Dendritic cell treated with granulocyte-macrophage colony-stimulating factor and Interleukin-4, amounts not matched to agents 40 ng/mL and 50 ng/mL, for 4 days (primary cell): ENCODE results near the gene EFNA4.

ENCODE experiments used
- H3K27ac Mint-ChIP-seq: one replicate; pipeline ENCODE4 v1.8.0; 2022; ENCODE audit warnings: mild to moderate bottlenecking, mixed read lengths
- H3K27me3 Mint-ChIP-seq: one replicate; pipeline ENCODE4 v1.8.0; 2022; ENCODE audit warnings: mild to moderate bottlenecking, mixed read lengths
- H3K36me3 Mint-ChIP-seq: one replicate; pipeline ENCODE4 v1.8.0; 2022; ENCODE audit warnings: low read depth, mixed read lengths
- H3K4me1 Mint-ChIP-seq: one replicate; pipeline ENCODE4 v1.8.0; 2022; ENCODE audit warnings: low read depth, mixed read lengths
- H3K4me3 Mint-ChIP-seq: one replicate; pipeline ENCODE4 v1.8.0; 2022; ENCODE audit warnings: mild to moderate bottlenecking, moderate library complexity, mixed read lengths
- H3K9me3 Mint-ChIP-seq: one replicate; pipeline ENCODE4 v1.8.0; 2022; ENCODE audit warnings: mixed read lengths
- intact Hi-C: fragments of 100-400 bp; cut with micrococcal nuclease; formaldehyde crosslinking; loops from one replicate; pipeline ENCODE4 v1.15.0; 2022

EFNA4 gene

GRCh38 chr1:155079210-155079486 is 15.6 kb downstream of the EFNA4 start:
- peaks cover 79% of the 10 kb centered on the region for H3K27me3 Mint-ChIP-seq
- H3K4me3 Mint-ChIP-seq = peak overlapping the region; percentile 65
- intact Hi-C loops = no loop called here
- no peaks in the 10 kb centered on the region for H3K9me3 Mint-ChIP-seq
- H3K4me1 Mint-ChIP-seq = peaks cover 46% of the 10 kb centered on the region
- no peaks in the 10 kb centered on the region for H3K36me3 Mint-ChIP-seq
- no peak overlapping the region for H3K27ac Mint-ChIP-seq

GRCh38 chr1:155079487-155080311 is 16.2 kb downstream of the EFNA4 start:
- Mint-ChIP-seq H3K36me3 (peaks cover 1% of the 10 kb centered on the region), H3K27me3 (peaks cover 83% of the 10 kb centered on the region), H3K4me1 (peaks cover 52% of the 10 kb centered on the region), H3K27ac (no peak overlapping the region), H3K4me3 (peak overlapping the region; percentile 65), H3K9me3 (no peaks in the 10 kb centered on the region)
- intact Hi-C loops = loop anchor here (10.0 kb wide), 1 partner anchor 115 kb away; the partner anchor contains the start of gene PYGO2

DNA sequence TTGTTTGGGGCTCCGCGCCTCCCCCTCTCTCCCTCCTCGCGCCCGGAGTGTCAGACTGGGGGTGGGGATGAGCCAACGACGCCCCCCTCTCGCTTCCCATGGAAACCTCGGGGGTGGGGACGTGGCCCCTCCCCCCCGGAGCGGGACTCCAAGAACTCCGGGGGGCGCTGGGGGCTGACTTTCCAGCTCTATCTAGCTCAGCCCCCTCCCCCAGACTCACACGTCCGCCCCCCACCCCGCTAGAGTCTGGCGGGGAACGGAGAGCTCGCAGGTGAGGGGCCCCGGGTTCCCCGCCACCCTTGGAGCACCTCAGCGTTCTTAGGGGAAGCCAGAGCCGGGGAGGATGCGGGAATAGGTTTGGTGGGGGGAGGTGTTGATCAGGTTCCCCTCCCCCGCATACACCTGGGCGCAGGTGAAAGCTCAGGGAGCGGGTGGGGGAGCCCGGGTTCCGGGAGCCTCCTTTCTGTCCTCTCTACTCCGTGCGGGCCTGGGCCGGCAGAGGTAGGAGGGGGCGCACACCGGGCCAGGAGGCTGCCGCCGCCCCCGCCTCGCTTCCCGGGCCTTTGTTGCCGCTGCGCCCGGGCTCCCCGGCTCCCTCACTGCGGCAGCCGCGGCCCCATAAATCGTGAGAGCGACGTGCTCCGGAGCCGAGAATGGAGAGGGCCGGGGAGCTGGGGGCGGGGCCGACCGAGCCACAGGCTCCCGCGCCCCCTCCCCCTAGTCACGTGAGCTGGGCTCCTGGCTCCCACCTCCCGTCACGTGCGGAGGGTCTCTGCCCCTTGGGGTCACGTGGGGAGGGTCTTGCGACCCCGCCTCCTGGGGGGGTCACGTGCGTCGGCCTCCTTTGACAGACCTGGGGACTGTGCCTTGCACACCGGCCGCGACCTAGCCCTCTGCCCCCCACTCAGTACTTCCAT is 17.0 kb downstream of the EFNA4 start:
- intact Hi-C loops = loop anchor here (10.0 kb wide), 1 partner anchor 116 kb away; the partner anchor contains the start of gene PYGO2
- Mint-ChIP-seq H3K27ac (no peak overlapping the region), H3K36me3 (peaks cover 7% of the 10 kb centered on the region), H3K9me3 (no peaks in the 10 kb centered on the region), H3K4me1 (peaks cover 59% of the 10 kb centered on the region), H3K4me3 (no peak overlapping the region), H3K27me3 (peaks cover 77% of the 10 kb centered on the region)

DNA sequence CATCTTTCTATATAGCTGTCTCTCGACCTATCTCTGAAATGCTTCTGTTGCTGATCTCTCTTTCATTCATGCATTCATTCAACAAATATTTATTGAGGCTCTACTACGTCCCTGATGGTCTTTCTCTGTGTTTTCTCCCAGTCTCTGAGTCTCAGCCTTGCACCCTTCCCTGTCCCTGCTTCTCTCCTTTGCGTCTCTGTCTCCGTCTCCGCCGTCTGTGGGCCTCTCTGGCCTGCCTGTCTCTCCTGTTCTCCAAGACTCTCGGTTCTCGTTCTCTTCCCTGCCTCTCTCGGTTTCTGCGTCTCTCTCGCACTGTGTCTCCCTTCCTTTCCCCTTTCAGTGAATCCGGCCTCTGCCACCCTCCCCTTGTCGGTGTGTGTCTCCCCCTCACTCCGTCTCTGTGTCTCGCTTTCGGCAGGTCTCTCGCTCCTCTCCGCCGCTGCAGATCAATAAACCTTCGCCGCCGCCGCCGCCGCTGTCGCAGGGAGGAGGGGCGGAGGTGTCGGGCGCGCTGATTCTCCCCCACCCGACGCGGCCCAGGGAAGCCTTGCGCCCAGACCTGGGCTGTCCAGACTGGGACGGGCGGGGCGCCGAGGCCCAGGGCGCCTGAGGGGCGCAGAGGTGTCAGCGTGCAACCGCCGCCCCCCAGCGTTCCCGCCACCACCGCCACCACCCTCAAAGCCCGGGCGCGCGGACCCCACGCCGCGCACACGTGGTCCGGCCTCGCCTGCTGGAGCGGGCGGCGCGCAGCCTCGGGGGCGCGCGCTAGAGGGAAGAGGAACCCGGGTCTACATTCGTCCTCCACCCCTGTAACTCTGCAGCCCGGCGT is 18.1 kb downstream of the EFNA4 start:
- H3K9me3 Mint-ChIP-seq = no peaks in the 10 kb centered on the region
- peaks cover 70% of the 10 kb centered on the region for H3K4me1 Mint-ChIP-seq
- H3K36me3 Mint-ChIP-seq = peaks cover 7% of the 10 kb centered on the region
- intact Hi-C loops = loop anchor here (10.0 kb wide), 1 partner anchor 117 kb away; the partner anchor contains the start of gene PYGO2
- H3K27ac Mint-ChIP-seq = peak overlapping the region; percentile 57
- H3K27me3 Mint-ChIP-seq = peaks cover 73% of the 10 kb centered on the region
- H3K4me3 Mint-ChIP-seq = peak overlapping the region; percentile 67

DNA sequence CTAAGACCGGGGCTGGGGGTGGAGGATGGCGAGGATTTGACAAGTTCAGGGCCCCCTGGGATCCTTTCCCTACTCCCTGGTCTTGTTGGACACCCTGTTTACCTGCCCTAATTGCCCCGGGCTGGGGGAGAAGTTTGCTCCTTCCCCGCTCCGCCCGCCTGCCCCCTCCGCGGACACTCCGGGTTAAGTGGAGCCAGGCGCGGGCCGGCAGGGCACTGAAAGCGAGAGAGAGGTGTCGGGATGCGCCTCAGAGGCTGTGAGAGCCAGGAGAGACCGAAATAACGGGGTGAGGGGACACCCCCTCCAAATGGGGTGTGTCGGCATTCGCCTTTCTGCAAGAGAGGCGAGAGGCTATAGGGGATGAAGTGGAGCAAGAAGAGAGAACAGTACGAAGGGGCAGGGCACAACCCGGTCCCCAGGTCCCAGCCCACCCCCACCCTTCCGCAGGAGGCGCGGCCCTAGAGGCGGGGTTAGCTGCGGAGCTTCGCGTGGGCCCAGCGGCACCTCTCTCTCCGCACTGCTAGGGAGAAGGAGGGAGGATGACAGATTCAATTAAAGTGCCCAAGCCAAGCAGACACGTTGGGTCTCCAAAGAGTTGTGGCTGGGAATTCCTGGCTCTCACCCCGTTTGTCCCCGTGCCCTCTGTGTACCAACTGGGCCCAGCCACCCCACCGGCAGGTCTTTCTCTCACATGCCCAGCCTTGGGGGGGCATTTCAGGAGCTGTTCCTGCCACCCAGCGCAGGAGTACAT is 18.9 kb downstream of the EFNA4 start:
- Mint-ChIP-seq H3K4me1 (peaks cover 73% of the 10 kb centered on the region), H3K27ac (peak overlapping the region; percentile 57), H3K36me3 (peaks cover 7% of the 10 kb centered on the region)

DNA sequence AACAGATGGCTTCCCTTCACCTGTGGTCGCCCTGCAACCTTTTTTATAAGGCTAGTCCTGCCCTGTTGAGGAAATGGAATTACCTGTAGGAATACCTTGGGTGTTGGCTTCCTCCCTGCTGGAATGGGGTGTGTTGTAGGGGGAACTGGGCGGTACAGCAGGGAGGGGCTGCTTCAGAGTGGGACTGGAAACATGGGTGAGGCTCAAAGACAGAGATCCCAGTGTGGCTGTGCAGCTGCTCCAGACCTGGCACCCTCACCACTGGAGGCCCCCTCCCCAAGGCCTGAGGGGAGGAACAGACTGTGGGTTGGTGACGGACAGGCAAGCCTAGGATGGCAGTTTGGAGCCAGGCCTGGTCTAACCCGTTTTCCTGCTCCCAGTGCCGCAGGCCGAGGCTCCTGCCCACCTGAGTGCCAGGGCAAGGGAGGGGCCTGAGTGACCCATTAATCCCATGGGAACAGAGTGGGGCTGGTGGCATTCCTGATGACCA is 19.6 kb downstream of the EFNA4 start:
- Mint-ChIP-seq H3K4me1 (peaks cover 67% of the 10 kb centered on the region), H3K27ac (no peak overlapping the region), H3K36me3 (peaks cover 7% of the 10 kb centered on the region), H3K9me3 (no peaks in the 10 kb centered on the region), H3K27me3 (peaks cover 64% of the 10 kb centered on the region), H3K4me3 (no peak overlapping the region)
- intact Hi-C loops = loop anchor here (10.0 kb wide), 1 partner anchor 118 kb away; the partner anchor contains the start of gene PYGO2

More for the DNA sequence above, 18.9 kb downstream of the EFNA4 start:
- Mint-ChIP-seq H3K27me3 (peaks cover 70% of the 10 kb centered on the region), H3K9me3 (no peaks in the 10 kb centered on the region), H3K4me3 (peak overlapping the region; percentile 67)
- intact Hi-C loops = loop anchor here (10.0 kb wide), 1 partner anchor 118 kb away; the partner anchor contains the start of gene PYGO2

GRCh38 chr1:155083865-155084721 is 20.6 kb downstream of the EFNA4 start:
- Mint-ChIP-seq H3K9me3 (no peaks in the 10 kb centered on the region), H3K36me3 (peaks cover 7% of the 10 kb centered on the region), H3K27me3 (peaks cover 56% of the 10 kb centered on the region), H3K27ac (peak overlapping the region; percentile 98), H3K4me3 (peak overlapping the region; percentile 96), H3K4me1 (peaks cover 67% of the 10 kb centered on the region)
- intact Hi-C loops = loop anchor here (1.0 to 10.0 kb wide), 4 partner anchors 13 to 119 kb away; partner anchors contain the start of genes EFNA4 and PYGO2

DNA sequence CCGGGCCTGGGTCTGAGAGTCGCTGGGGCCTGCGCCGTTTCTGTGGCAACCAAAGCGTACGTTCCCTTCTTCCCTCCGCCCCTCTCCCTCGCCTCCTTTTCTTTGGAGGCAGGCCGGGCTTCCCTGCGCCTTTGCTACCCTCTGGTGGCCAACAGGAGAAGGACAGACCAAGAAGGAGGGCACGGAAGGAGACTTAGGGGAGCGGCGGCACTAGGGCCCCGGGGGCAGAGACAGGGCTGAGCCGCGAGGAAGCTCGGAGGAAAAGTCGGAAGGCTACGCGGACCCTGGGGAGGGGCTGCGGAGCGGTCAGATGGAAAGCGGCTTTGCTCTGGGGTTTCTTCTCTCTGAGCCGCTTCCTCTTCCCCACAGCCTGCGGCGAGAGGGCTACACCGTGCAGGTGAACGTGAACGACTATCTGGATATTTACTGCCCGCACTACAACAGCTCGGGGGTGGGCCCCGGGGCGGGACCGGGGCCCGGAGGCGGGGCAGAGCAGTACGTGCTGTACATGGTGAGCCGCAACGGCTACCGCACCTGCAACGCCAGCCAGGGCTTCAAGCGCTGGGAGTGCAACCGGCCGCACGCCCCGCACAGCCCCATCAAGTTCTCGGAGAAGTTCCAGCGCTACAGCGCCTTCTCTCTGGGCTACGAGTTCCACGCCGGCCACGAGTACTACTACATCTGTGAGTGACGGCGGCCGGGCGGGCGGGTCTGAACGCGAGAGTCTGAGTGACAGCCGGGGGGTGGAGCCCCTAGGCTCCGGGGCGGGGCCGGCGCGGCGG is 21.4 kb downstream of the EFNA4 start:
- peaks cover 59% of the 10 kb centered on the region for H3K4me1 Mint-ChIP-seq
- peak overlapping the region; percentile 98 for H3K27ac Mint-ChIP-seq
- no peaks in the 10 kb centered on the region for H3K9me3 Mint-ChIP-seq
- peak overlapping the region; percentile 96 for H3K4me3 Mint-ChIP-seq
- peaks cover 7% of the 10 kb centered on the region for H3K36me3 Mint-ChIP-seq
- intact Hi-C loops = loop anchor here (1.0 to 10.0 kb wide), 5 partner anchors 14 to 418 kb away; partner anchors contain the start of genes EFNA4 and PYGO2
- peaks cover 50% of the 10 kb centered on the region for H3K27me3 Mint-ChIP-seq

DNA sequence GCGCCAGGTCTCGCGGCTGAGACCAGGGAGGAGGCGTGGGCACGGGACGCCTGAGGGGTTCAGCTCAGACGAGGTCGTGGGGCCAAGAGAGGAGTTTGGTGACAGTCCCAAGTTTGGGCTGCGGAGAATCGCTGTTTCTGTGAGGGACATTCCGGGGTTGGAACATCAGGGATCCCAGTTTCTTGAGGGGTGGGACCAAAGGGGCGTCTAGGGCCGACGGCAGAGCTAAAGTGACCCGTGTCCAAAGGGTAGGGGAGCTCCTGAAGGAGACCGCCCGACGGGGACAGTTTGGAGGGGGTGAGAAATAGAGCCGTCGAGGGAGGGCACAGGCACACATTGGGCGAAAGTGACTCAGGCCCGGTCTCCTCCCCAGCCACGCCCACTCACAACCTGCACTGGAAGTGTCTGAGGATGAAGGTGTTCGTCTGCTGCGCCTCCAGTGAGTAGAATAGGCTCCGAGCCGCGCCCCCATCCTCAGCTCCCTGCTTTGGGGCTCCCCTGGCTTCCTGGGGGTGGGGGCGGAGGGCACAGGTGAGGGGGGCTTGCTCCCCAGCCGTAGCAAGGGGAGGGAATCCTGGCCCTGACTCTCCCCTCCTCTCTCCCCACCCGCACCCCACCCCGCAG is 22.1 kb downstream of the EFNA4 start:
- intact Hi-C loops = loop anchor here (2.0 to 10.0 kb wide), 3 partner anchors 15 to 418 kb away; partner anchors contain the start of gene PYGO2
- H3K9me3 Mint-ChIP-seq = no peaks in the 10 kb centered on the region
- H3K27me3 Mint-ChIP-seq = peaks cover 47% of the 10 kb centered on the region
- H3K27ac Mint-ChIP-seq = peak overlapping the region; percentile 98
- peaks cover 56% of the 10 kb centered on the region for H3K4me1 Mint-ChIP-seq
- H3K4me3 Mint-ChIP-seq = peak overlapping the region; percentile 96
- peaks cover 7% of the 10 kb centered on the region for H3K36me3 Mint-ChIP-seq

- H3K4me3 Mint-ChIP-seq = peak overlapping the region; percentile 30
- no peaks in the 10 kb centered on the region for H3K9me3 Mint-ChIP-seq
- peaks cover 57% of the 10 kb centered on the region for H3K4me1 Mint-ChIP-seq
- intact Hi-C loops = loop anchor here (5.0 to 10.0 kb wide), 2 partner anchors 121 to 419 kb away; partner anchors contain the start of gene PYGO2
- peaks cover 46% of the 10 kb centered on the region for H3K27me3 Mint-ChIP-seq
- H3K36me3 Mint-ChIP-seq = peaks cover 7% of the 10 kb centered on the region
- no peak overlapping the region for H3K27ac Mint-ChIP-seq
Observed at GRCh38 chr1:155086128-155086741, 22.7 kb downstream of the EFNA4 start.
